Right atrium auricular region (tissue), 2 donors: ENCODE results near the gene FNBP1. TPM values are rescaled to one million over a fixed set of nuclear protein-coding genes. Genes with fewer than 3 reads are reported as not detected.

ENCODE experiments used
- DNase-seq: peaks from one replicate; pipeline ENCODE4 v3.0.0-alpha.2; 2019; ENCODE audit warnings: low spot score
- H3K27ac ChIP-seq, 2 donors: fragments of 200-600 bp; sonication (generic); 1 replicate in 1 of 2; 2 replicates in 1 of 2; pipeline ENCODE4 v1.5.1; 2016 to 2019
- H3K27me3 ChIP-seq, 2 donors: fragments of 200-600 bp; sonication (generic); one replicate each; pipeline versions ENCODE4 v1.5.1 to v1.6.0; 2017 to 2019
- H3K36me3 ChIP-seq: fragments of 200-600 bp; sonication (generic); one replicate; pipeline ENCODE4 v1.5.1; 2016
- H3K4me1 ChIP-seq, 2 donors: fragments of 200-600 bp; sonication (generic); one replicate each; pipeline versions ENCODE4 v1.5.1 to v1.6.0; 2017 to 2019
- H3K4me3 ChIP-seq, 2 donors: fragments of 200-600 bp; sonication (generic); 1 replicate in 1 of 2; 2 replicates in 1 of 2; pipeline ENCODE4 v1.5.1; 2017 to 2019; ENCODE audit warnings: mild to moderate bottlenecking in 1 of 2, moderate library complexity in 1 of 2
- H3K9me3 ChIP-seq, 2 donors: fragments of 200-600 bp; sonication (generic); one replicate each; pipeline ENCODE4 v1.5.1; 2019
- total RNA-seq, 2 donors: library from RNA; depleted of rRNA; stranded (reverse); fragments of >200 nt; gene quantifications; one replicate each; pipeline ENCODE4 v1.1.0, GENCODE V29; 2016
- TF ChIP-seq, protein P1 (sequence below), 2 donors: fragments of 200-600 bp; sonication (generic); IDR thresholded peaks; one replicate each; pipeline ENCODE4 v1.5.1; 2019; ENCODE audit warnings: antibody characterized with exemption in 2 of 2

FNBP1 gene
- total RNA-seq, 2 donors from 2014 or later = 18.0 to 24.1 TPM

- Histone ChIP-seq H3K36me3 (peaks cover 56% of the 10 kb centered on the region), H3K4me1 (no peaks in the 10 kb centered on the region), H3K27ac (no peak overlapping the region), H3K27me3 (no peaks in the 10 kb centered on the region), H3K4me3 (no peak overlapping the region), H3K9me3 (no peaks in the 10 kb centered on the region)
- TF ChIP-seq, protein P1, sequence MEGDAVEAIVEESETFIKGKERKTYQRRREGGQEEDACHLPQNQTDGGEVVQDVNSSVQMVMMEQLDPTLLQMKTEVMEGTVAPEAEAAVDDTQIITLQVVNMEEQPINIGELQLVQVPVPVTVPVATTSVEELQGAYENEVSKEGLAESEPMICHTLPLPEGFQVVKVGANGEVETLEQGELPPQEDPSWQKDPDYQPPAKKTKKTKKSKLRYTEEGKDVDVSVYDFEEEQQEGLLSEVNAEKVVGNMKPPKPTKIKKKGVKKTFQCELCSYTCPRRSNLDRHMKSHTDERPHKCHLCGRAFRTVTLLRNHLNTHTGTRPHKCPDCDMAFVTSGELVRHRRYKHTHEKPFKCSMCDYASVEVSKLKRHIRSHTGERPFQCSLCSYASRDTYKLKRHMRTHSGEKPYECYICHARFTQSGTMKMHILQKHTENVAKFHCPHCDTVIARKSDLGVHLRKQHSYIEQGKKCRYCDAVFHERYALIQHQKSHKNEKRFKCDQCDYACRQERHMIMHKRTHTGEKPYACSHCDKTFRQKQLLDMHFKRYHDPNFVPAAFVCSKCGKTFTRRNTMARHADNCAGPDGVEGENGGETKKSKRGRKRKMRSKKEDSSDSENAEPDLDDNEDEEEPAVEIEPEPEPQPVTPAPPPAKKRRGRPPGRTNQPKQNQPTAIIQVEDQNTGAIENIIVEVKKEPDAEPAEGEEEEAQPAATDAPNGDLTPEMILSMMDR (IDR thresholded peaks at IDR 0.05) = no peak
- DNase-seq = no peak
These were observed 188.3 kb downstream of the FNBP1 start for GRCh38 chr9:129854588-129855110.

GRCh38 chr9:129853614-129854013 lies 189.4 kb downstream of the FNBP1 start:
- H3K4me1 ChIP-seq = no peaks in the 10 kb centered on the region
- H3K27me3 ChIP-seq = no peaks in the 10 kb centered on the region
- H3K4me3 ChIP-seq = no peak overlapping the region
- no peaks in the 10 kb centered on the region for H3K9me3 ChIP-seq
- H3K27ac ChIP-seq = no peak overlapping the region
- H3K36me3 ChIP-seq = peaks cover 52% of the 10 kb centered on the region
- TF ChIP-seq, protein P1 (IDR thresholded peaks at IDR 0.05) = no peak
- DNase-seq = no peak

- TF ChIP-seq, protein P1 (IDR thresholded peaks at IDR 0.05) = no peak
- no peak overlapping the region for H3K4me3 ChIP-seq
- no peaks in the 10 kb centered on the region for H3K9me3 ChIP-seq
- no peak for DNase-seq
- no peaks in the 10 kb centered on the region for H3K4me1 ChIP-seq
- H3K36me3 ChIP-seq = peaks cover 42% of the 10 kb centered on the region
- H3K27me3 ChIP-seq = no peaks in the 10 kb centered on the region
- no peak overlapping the region for H3K27ac ChIP-seq
These were observed 190.4 kb downstream of the FNBP1 start for GRCh38 chr9:129852579-129852978.

GRCh38 chr9:129851821-129852220 lies 191.2 kb downstream of the FNBP1 start:
- Histone ChIP-seq H3K27me3 (no peaks in the 10 kb centered on the region), H3K4me3 (no peak overlapping the region), H3K4me1 (no peaks in the 10 kb centered on the region), H3K9me3 (no peaks in the 10 kb centered on the region), H3K36me3 (peaks cover 39% of the 10 kb centered on the region), H3K27ac (no peak overlapping the region)
- DNase-seq = no peak
- TF ChIP-seq, protein P1 (IDR thresholded peaks at IDR 0.05) = no peak

- Histone ChIP-seq H3K36me3 (peaks cover 39% of the 10 kb centered on the region), H3K9me3 (no peaks in the 10 kb centered on the region), H3K4me1 (no peaks in the 10 kb centered on the region), H3K27me3 (no peaks in the 10 kb centered on the region), H3K27ac (no peak overlapping the region), H3K4me3 (no peak overlapping the region)
- TF ChIP-seq, protein P1 (IDR thresholded peaks at IDR 0.05) = no peak
- no peak for DNase-seq
These were observed 192.0 kb downstream of the FNBP1 start for GRCh38 chr9:129850821-129851550.
